HG03045 (cell line): ENCODE measurements around the gene WDR45B.
"Not testable (repeated sequence)": the region's sequence is repeated elsewhere in the genome, so short reads cannot be mapped to it uniquely, and the experiment has no call there.

Experiments used
- ATAC-seq: cut with Tn5 transposase; IDR thresholded peaks from one replicate; pipeline ENCODE4 v1.9.1; 2021; ENCODE audit warnings: mild to moderate bottlenecking, moderate library complexity; ENCODE audit not compliant: unreplicated experiment

Gene WDR45B

GRCh38 chr17:82588266-82589175 lies 59.7 kb downstream of the WDR45B start:
- ATAC-seq: no peak

GRCh38 chr17:82587234-82588086 lies 60.8 kb downstream of the WDR45B start:
- ATAC-seq: no peak

- no peak for ATAC-seq
These were observed 61.5 kb downstream of the WDR45B start for GRCh38 chr17:82586576-82587233.

- not testable (repeated sequence) for ATAC-seq
These were observed 62.2 kb downstream of the WDR45B start for GRCh38 chr17:82585935-82586575.

GRCh38 chr17:82583720-82584234 lies 64.5 kb downstream of the WDR45B start:
- ATAC-seq: no peak

GRCh38 chr17:82582709-82583108 lies 65.5 kb downstream of the WDR45B start:
- no peak for ATAC-seq

- no peak for ATAC-seq
These were observed 66.0 kb downstream of the WDR45B start for GRCh38 chr17:82582213-82582612.

GRCh38 chr17:82579969-82580368 lies 68.3 kb downstream of the WDR45B start:
- not testable (repeated sequence) for ATAC-seq

GRCh38 chr17:82577300-82577699 lies 70.9 kb downstream of the WDR45B start:
- ATAC-seq: no peak

- ATAC-seq: not testable (repeated sequence)
These were observed 72.5 kb downstream of the WDR45B start for GRCh38 chr17:82575581-82576221.

- ATAC-seq: no peak
These were observed 74.2 kb downstream of the WDR45B start for GRCh38 chr17:82574041-82574440.

- no peak for ATAC-seq
These were observed 76.4 kb downstream of the WDR45B start for GRCh38 chr17:82571855-82572254.

GRCh38 chr17:82570277-82570676 lies 78.0 kb downstream of the WDR45B start:
- ATAC-seq: no peak

- ATAC-seq: no peak
These were observed 78.6 kb downstream of the WDR45B start for GRCh38 chr17:82569621-82570020.

GRCh38 chr17:82568997-82569393 lies 79.2 kb downstream of the WDR45B start:
- no peak for ATAC-seq

GRCh38 chr17:82567286-82567685 lies 81.0 kb downstream of the WDR45B start:
- no peak for ATAC-seq

GRCh38 chr17:82566129-82566960 lies 81.9 kb downstream of the WDR45B start:
- ATAC-seq: no peak

GRCh38 chr17:82565551-82565950 lies 82.7 kb downstream of the WDR45B start:
- no peak for ATAC-seq
